Ishikawa (cell line): ENCODE measurements around the gene IFNA6.

Experiments used
- CEBPB ChIP-seq: IDR thresholded peaks from 2 replicates; pipeline ENCODE4 v1.6.1; 2012
- CREB1 ChIP-seq: IDR thresholded peaks from 2 replicates; pipeline ENCODE4 v1.6.1; 2012; ENCODE audit warnings: low read depth
- EGR1 ChIP-seq: IDR thresholded peaks from 2 replicates; pipeline ENCODE4 v1.6.1; 2012
- EP300 ChIP-seq: IDR thresholded peaks from 2 replicates; pipeline ENCODE4 v1.6.1; 2012; ENCODE audit warnings: borderline replicate concordance
- FOXM1 ChIP-seq: IDR thresholded peaks from 2 replicates; pipeline ENCODE4 v1.6.1; 2012; ENCODE audit warnings: low read depth, borderline replicate concordance
- NFIC ChIP-seq: IDR thresholded peaks from 2 replicates; pipeline ENCODE4 v1.6.1; 2012
- RAD21 ChIP-seq: IDR thresholded peaks from 2 replicates; pipeline ENCODE4 v1.6.1; 2012; ENCODE audit warnings: low read depth
- TAF1 ChIP-seq: IDR thresholded peaks from 2 replicates; pipeline ENCODE4 v1.6.1; 2012; ENCODE audit warnings: low read depth, mild to moderate bottlenecking
- TCF12 ChIP-seq: IDR thresholded peaks from 2 replicates; pipeline ENCODE4 v1.6.1; 2012; ENCODE audit warnings: low read depth
- TEAD4 ChIP-seq: IDR thresholded peaks from 2 replicates; pipeline ENCODE4 v1.6.1; 2012
- YY1 ChIP-seq: IDR thresholded peaks from 2 replicates; pipeline ENCODE4 v1.6.1; 2012; ENCODE audit warnings: low read depth
- ZBTB7A ChIP-seq: IDR thresholded peaks from 2 replicates; pipeline ENCODE4 v1.6.1; 2012; ENCODE audit warnings: low read depth
- TF ChIP-seq, protein P1 (sequence below): IDR thresholded peaks from 2 replicates; pipeline ENCODE4 v1.6.1; 2012
- TF ChIP-seq, protein P2 (sequence below): IDR thresholded peaks from 2 replicates; pipeline ENCODE4 v1.6.1; 2012
- TF ChIP-seq, protein P3 (sequence below): IDR thresholded peaks from 2 replicates; pipeline ENCODE4 v1.6.1; 2012; ENCODE audit warnings: low read depth, mild to moderate bottlenecking

Gene IFNA6

DNA sequence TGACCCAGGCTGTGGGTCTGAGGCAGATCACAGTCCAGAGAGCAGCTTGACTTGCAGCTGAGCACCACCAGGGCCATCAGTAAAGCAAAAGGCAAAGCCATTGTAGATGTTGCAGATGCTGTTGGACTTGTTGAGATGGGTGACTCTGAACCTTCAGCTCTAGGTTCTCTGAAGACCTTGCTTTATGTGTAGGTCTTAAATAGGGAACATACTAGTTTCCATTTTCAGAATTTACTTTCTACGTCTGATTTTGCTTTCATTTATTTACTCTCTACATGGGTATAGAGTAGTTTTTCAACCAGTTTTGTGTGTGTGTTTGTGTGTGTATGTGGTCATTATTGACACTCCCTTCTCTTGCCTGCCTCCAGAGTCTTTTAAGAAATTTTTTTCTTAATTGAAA lies at the start of gene IFNA6:
IFNA6 (minus strand) TSS at position 101 of the 400 bp plus-strand sequence; CDS start at position 101, 0 bp downstream.
- TF ChIP-seq NFIC (no peak), TEAD4 (no peak), YY1 (no peak), RAD21 (no peak), CREB1 (no peak), EGR1 (no peak), ZBTB7A (no peak), CEBPB (no peak), TAF1 (no peak)
- TF ChIP-seq, protein P1, sequence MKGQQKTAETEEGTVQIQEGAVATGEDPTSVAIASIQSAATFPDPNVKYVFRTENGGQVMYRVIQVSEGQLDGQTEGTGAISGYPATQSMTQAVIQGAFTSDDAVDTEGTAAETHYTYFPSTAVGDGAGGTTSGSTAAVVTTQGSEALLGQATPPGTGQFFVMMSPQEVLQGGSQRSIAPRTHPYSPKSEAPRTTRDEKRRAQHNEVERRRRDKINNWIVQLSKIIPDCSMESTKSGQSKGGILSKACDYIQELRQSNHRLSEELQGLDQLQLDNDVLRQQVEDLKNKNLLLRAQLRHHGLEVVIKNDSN: no peak
- TF ChIP-seq, protein P2, sequence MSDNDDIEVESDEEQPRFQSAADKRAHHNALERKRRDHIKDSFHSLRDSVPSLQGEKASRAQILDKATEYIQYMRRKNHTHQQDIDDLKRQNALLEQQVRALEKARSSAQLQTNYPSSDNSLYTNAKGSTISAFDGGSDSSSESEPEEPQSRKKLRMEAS: no peak
- TF ChIP-seq, protein P3, sequence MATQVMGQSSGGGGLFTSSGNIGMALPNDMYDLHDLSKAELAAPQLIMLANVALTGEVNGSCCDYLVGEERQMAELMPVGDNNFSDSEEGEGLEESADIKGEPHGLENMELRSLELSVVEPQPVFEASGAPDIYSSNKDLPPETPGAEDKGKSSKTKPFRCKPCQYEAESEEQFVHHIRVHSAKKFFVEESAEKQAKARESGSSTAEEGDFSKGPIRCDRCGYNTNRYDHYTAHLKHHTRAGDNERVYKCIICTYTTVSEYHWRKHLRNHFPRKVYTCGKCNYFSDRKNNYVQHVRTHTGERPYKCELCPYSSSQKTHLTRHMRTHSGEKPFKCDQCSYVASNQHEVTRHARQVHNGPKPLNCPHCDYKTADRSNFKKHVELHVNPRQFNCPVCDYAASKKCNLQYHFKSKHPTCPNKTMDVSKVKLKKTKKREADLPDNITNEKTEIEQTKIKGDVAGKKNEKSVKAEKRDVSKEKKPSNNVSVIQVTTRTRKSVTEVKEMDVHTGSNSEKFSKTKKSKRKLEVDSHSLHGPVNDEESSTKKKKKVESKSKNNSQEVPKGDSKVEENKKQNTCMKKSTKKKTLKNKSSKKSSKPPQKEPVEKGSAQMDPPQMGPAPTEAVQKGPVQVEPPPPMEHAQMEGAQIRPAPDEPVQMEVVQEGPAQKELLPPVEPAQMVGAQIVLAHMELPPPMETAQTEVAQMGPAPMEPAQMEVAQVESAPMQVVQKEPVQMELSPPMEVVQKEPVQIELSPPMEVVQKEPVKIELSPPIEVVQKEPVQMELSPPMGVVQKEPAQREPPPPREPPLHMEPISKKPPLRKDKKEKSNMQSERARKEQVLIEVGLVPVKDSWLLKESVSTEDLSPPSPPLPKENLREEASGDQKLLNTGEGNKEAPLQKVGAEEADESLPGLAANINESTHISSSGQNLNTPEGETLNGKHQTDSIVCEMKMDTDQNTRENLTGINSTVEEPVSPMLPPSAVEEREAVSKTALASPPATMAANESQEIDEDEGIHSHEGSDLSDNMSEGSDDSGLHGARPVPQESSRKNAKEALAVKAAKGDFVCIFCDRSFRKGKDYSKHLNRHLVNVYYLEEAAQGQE: no peak

DNA sequence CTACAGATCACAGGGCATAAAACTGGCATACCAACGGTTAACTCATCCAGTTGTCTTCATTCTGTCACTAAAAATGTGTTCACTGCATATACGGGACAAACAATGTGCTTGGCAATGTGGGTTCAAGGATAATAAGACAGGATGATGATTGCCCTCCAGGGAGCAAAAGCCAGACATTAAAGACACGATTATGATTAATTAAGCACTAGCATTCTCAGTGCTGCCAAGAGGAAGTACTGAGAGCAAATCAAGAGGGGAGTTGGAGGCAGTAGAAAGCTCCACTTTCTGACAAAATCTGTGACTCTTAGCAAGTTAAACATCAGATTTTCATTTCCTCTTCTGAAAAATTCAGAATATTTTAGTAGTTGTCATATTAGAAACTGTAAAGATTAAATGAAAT lies 49.3 kb upstream of the IFNA6 start:
- TF ChIP-seq CEBPB (no peak), ZBTB7A (no peak), EP300 (no peak), TAF1 (no peak), EGR1 (no peak), FOXM1 (no peak), RAD21 (no peak), TEAD4 (no peak), YY1 (no peak)
- TF ChIP-seq, protein P1: no peak
- TF ChIP-seq, protein P2: no peak
- TF ChIP-seq, protein P3: no peak

DNA sequence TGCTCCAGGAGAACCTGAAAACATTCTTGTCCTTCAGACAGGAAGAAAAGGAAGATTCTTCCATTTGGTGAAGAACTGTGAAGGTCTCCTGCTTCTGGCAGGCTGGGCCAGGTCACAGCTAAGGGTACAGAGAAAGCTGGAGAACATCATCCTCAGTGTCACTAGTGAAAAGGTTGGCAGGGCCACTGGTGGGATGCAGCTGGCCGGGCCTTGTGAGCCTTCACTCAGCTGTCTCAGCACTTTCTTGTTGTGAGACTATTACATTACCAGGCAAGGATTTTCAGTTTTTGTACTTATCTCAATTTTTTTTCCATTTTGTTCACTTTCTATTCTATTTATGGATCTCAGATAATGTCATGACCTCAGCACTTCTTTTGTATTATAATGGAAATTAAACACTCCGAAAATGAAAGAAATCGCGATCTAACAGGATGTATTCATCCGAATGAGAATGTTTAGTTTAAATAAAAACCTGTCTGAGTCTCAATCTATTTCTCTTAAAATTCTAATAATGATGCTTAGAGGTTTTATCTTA lies 48.3 kb upstream of the IFNA6 start:
- no peak for TF ChIP-seq ZBTB7A
- no peak for TF ChIP-seq YY1
- TF ChIP-seq, protein P2: no peak
- TF ChIP-seq TCF12: no peak
- TF ChIP-seq NFIC: no peak
- TF ChIP-seq CREB1: no peak
- TF ChIP-seq, protein P1: no peak
- TF ChIP-seq RAD21: no peak
- TF ChIP-seq, protein P3: no peak
- no peak for TF ChIP-seq EGR1
- no peak for TF ChIP-seq FOXM1
- TF ChIP-seq CEBPB: no peak
- TF ChIP-seq TAF1: no peak
- no peak for TF ChIP-seq EP300
